ENCODE results near the gene R3HDML. TPM values are rescaled to one million over a fixed set of nuclear protein-coding genes. Genes with fewer than 3 reads are reported as not detected.

The R3HDML gene
- total and polyA plus RNA-seq, 10 of the 15 experiments (the other 5 are each of a cell fraction or from before 2014, with no cell fraction given): not detected

DNA sequence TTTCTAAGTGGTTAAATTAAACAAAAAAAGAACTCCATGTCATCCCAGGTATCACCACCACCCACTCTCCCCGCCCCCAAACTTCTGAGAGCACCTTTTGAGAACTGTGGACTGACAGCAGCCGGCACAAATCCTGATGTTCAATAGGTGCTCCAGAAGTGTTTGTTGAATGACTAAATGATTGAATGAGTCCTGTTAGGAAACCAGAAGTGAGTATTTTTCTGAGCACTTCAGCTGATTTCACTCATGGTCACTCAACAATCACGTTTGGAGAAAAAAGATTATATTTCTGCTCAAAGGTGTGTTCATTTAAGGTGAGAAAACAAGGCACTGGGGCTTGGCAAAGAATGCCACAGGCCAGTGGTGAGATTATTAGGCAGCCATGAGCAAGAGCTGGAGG lies 12.5 kb downstream of the R3HDML start (continued):
- TF ChIP-seq ZNF622 (IDR thresholded peaks at IDR 0.05): no peak
- TF ChIP-seq, protein P1, sequence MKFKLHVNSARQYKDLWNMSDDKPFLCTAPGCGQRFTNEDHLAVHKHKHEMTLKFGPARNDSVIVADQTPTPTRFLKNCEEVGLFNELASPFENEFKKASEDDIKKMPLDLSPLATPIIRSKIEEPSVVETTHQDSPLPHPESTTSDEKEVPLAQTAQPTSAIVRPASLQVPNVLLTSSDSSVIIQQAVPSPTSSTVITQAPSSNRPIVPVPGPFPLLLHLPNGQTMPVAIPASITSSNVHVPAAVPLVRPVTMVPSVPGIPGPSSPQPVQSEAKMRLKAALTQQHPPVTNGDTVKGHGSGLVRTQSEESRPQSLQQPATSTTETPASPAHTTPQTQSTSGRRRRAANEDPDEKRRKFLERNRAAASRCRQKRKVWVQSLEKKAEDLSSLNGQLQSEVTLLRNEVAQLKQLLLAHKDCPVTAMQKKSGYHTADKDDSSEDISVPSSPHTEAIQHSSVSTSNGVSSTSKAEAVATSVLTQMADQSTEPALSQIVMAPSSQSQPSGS (IDR thresholded peaks at IDR 0.05; ENCODE audit: low read length): no peak

DNA sequence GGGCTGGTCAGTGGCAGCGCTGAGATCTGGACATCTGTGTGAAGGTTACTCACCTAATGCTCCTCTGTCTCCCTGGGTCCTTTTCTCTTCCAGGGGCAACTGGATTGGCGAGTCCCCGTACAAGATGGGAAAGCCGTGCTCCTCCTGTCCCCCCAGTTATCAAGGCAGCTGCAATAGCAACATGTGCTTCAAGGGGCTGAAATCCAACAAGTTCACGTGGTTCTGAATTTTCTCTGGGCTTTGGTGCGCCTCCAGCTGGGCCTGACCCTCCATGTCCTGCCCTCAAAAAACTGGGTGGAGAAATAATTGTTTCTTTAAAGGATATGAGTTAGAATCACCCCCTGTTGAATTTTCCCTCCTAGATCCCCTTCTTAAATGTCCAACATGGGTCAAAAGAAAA lies 13.7 kb downstream of the R3HDML start:
- Histone ChIP-seq H3K27ac (ENCODE audit: control insufficient read depth, insufficient read depth) (no peak overlapping the region), H3K4me3 (no peak overlapping the region), H3K27me3 (replicated peaks in 1 of 2; ENCODE audit: control insufficient read depth in 2 of 2, insufficient read depth in 2 of 2, low read length in 1 of 2) (no peaks in the 10 kb centered on the region), H3K79me2 (ENCODE audit: control insufficient read depth, insufficient read depth, low read length) (no peaks in the 10 kb centered on the region), H3K36me3 (ENCODE audit: control insufficient read depth in 2 of 2, insufficient read depth in 2 of 2, low read length in 1 of 2) (no peaks in the 10 kb centered on the region), H3K4me2 (ENCODE audit: control insufficient read depth, insufficient read depth) (no peak overlapping the region), H3K4me1 (ENCODE audit: control insufficient read depth, insufficient read depth, low read length) (peaks cover 5% of the 10 kb centered on the region; the same call in 1 of the 2 replicates), H3K9ac (ENCODE audit: control insufficient read depth, insufficient read depth, low read length) (no peak overlapping the region), H4K20me1 (ENCODE audit: control insufficient read depth, insufficient read depth) (no peaks in the 10 kb centered on the region), H3K9me3 (replicated peaks; ENCODE audit: control insufficient read depth, insufficient read depth, low read length) (no peaks in the 10 kb centered on the region), H2AFZ (ENCODE audit: control insufficient read depth, low read depth, low read length) (no peak overlapping the region)
- ATAC-seq: no peak
- BruUV-seq (replicated peaks): no TSS peak
- FAIRE-seq: no peak
- SMC1A ChIA-PET (ENCODE audit: uncharacterized antibody, unreplicated experiment): no interaction called here
- RAD21 ChIA-PET (ENCODE audit: unreplicated experiment): no interaction called here
- CTCF ChIA-PET: interaction anchor here (0.5 kb wide), 1 partner anchor 23 kb away, joined by 3 read pairs; no protein-coding TSS in a partner anchor
- POLR2A ChIA-PET: no interaction called here
- no peak for DNase-seq (ENCODE audit: low read depth, low spot score)
- 60% methylated on average over 6 of the region's 6 CpGs for WGBS (ENCODE audit: insufficient coverage, insufficient replicate concordance, low lambda C conversion rate, missing lambda C conversion rate)
- TF ChIP-seq NFIC (IDR thresholded peaks at IDR 0.05; ENCODE audit: low read depth, low read length): no peak
- TF ChIP-seq, protein P2, sequence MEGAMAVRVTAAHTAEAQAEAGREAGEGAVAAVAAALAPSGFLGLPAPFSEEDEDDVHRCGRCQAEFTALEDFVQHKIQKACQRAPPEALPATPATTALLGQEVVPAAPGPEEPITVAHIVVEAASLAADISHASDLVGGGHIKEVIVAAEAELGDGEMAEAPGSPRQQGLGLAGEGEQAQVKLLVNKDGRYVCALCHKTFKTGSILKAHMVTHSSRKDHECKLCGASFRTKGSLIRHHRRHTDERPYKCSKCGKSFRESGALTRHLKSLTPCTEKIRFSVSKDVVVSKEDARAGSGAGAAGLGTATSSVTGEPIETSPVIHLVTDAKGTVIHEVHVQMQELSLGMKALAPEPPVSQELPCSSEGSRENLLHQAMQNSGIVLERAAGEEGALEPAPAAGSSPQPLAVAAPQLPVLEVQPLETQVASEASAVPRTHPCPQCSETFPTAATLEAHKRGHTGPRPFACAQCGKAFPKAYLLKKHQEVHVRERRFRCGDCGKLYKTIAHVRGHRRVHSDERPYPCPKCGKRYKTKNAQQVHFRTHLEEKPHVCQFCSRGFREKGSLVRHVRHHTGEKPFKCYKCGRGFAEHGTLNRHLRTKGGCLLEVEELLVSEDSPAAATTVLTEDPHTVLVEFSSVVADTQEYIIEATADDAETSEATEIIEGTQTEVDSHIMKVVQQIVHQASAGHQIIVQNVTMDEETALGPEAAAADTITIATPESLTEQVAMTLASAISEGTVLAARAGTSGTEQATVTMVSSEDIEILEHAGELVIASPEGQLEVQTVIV (IDR thresholded peaks at IDR 0.05; ENCODE audit: borderline replicate concordance, partially characterized antibody): no peak
- TF ChIP-seq SREBF2 (IDR thresholded peaks at IDR 0.05; ENCODE audit: low read length): no peak
- TF ChIP-seq, protein P3, sequence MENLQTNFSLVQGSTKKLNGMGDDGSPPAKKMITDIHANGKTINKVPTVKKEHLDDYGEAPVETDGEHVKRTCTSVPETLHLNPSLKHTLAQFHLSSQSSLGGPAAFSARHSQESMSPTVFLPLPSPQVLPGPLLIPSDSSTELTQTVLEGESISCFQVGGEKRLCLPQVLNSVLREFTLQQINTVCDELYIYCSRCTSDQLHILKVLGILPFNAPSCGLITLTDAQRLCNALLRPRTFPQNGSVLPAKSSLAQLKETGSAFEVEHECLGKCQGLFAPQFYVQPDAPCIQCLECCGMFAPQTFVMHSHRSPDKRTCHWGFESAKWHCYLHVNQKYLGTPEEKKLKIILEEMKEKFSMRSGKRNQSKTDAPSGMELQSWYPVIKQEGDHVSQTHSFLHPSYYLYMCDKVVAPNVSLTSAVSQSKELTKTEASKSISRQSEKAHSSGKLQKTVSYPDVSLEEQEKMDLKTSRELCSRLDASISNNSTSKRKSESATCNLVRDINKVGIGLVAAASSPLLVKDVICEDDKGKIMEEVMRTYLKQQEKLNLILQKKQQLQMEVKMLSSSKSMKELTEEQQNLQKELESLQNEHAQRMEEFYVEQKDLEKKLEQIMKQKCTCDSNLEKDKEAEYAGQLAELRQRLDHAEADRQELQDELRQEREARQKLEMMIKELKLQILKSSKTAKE (IDR thresholded peaks at IDR 0.05; ENCODE audit: low read depth, poor library complexity, severe bottlenecking): no peak
- no peak for TF ChIP-seq IRF4 (IDR thresholded peaks at IDR 0.05; ENCODE audit: low read depth, low read length)
- no peak for TF ChIP-seq HCFC1 (IDR thresholded peaks at IDR 0.05; ENCODE audit: low read length)
- no peak for TF ChIP-seq ATF7 (IDR thresholded peaks at IDR 0.05; ENCODE audit: low read depth)
- intact Hi-C loops (cut with micrococcal nuclease; ENCODE audit: unreplicated experiment) (no loop called here), in situ Hi-C loops (cut with MboI) (no loop called here)
